OCI-LY7 (cell line): ENCODE data around the gene CPPED1. TPM values are rescaled to one million over a fixed set of nuclear protein-coding genes. Genes with fewer than 3 reads are reported as not detected.

Experiments used
- BruUV-seq: library from RNA; stranded (reverse); fragments of 400-500 nt; replicated peaks from 2 replicates; lab custom pipeline; 2021; lab: Mats Ljungman, UMichigan
- CTCF ChIA-PET: fragments of 300-600 bp; sonication (Branson Sonifier 250); formaldehyde crosslinking; loops from one replicate; lab custom pipeline; 2022; ENCODE audit warnings: antibody characterized with exemption; ENCODE audit not compliant: unreplicated experiment; lab: Charles Lee
- POLR2A ChIA-PET: fragments of 300-600 bp; sonication (Branson Sonifier 250); formaldehyde crosslinking; loops from one replicate; lab custom pipeline; 2022; ENCODE audit warnings: antibody characterized with exemption; lab: Charles Lee
- DNase-seq: peaks from one replicate; pipeline ENCODE4 v3.0.0-alpha.2; 2015; ENCODE audit warnings: low spot score
- H2AFZ ChIP-seq: fragments of 200-600 bp; sonication (generic), shearing (Covaris generic); 2 replicates; pipeline ENCODE4 v1.6.1; 2014; ENCODE audit warnings: mild to moderate bottlenecking, antibody characterized with exemption, low read length, moderate library complexity
- H3K27ac ChIP-seq: fragments of 200-600 bp; sonication (generic); 2 replicates; pipeline ENCODE4 v1.5.1; 2014; ENCODE audit warnings: mixed run types, low read depth, mild to moderate bottlenecking, moderate library complexity, low read length, inconsistent platforms; ENCODE audit not compliant: poor library complexity, severe bottlenecking
- H3K36me3 ChIP-seq: fragments of 200-600 bp; sonication (generic); 2 replicates; pipeline ENCODE4 v1.6.1; 2014; ENCODE audit warnings: mild to moderate bottlenecking, antibody characterized with exemption, low read length, moderate library complexity, mixed read lengths; ENCODE audit not compliant: insufficient read depth
- H3K4me1 ChIP-seq: fragments of 200-600 bp; sonication (generic); 2 replicates; pipeline ENCODE4 v1.5.1; 2014; ENCODE audit warnings: mild to moderate bottlenecking, low read length; ENCODE audit not compliant: insufficient read depth, poor library complexity, severe bottlenecking
- H3K4me2 ChIP-seq: fragments of 200-600 bp; sonication (generic); 2 replicates; pipeline ENCODE4 v1.6.1; 2014; ENCODE audit warnings: mild to moderate bottlenecking, low read length
- H3K4me3 ChIP-seq: fragments of 200-600 bp; sonication (generic); 2 replicates; pipeline ENCODE4 v1.5.1; 2014; ENCODE audit warnings: mild to moderate bottlenecking, low read depth, low read length; ENCODE audit not compliant: poor library complexity, severe bottlenecking
- H3K79me2 ChIP-seq: fragments of 200-600 bp; sonication (generic); 2 replicates; pipeline ENCODE4 v1.6.1; 2016; ENCODE audit warnings: low read depth, mild to moderate bottlenecking, low read length, moderate library complexity, mixed read lengths; ENCODE audit not compliant: insufficient read depth
- H3K9me2 ChIP-seq: fragments of 200-600 bp; sonication (generic); 2 replicates; pipeline ENCODE4 v1.6.1; 2016; ENCODE audit warnings: mild to moderate bottlenecking, low read length, mixed read lengths; ENCODE audit not compliant: insufficient read depth
- H3K9me3 ChIP-seq: fragments of 200-600 bp; sonication (generic); 2 replicates; pipeline ENCODE4 v1.6.1; 2014; ENCODE audit warnings: mild to moderate bottlenecking, mixed run types, low read length, mixed read lengths
- H4K20me1 ChIP-seq: fragments of 200-600 bp; sonication (generic); 2 replicates; pipeline ENCODE4 v1.6.1; 2014; ENCODE audit warnings: mild to moderate bottlenecking, antibody characterized with exemption, low read length, moderate library complexity, mixed read lengths; ENCODE audit not compliant: insufficient read depth
- CTCF ChIP-seq: fragments of 200-600 bp; sonication (generic); conservative IDR thresholded peaks from 2 replicates; pipeline ENCODE4 v1.5.1; 2014; ENCODE audit warnings: mild to moderate bottlenecking, antibody characterized with exemption, low read length, moderate library complexity, mixed read lengths
- EZH2phosphoT487 ChIP-seq: fragments of 200-600 bp; sonication (generic); IDR thresholded peaks from 2 replicates; pipeline ENCODE4 v1.6.1; 2018; ENCODE audit warnings: low read depth, borderline replicate concordance, mild to moderate bottlenecking, mixed run types, antibody characterized with exemption, low read length, moderate library complexity, mixed read lengths
- intact Hi-C: fragments of 100-400 bp; cut with micrococcal nuclease; formaldehyde crosslinking; loops from one replicate; pipeline ENCODE4 v1.10.0; 2022; ENCODE audit not compliant: unreplicated experiment
- total RNA-seq, 2 experiments: library from RNA; depleted of rRNA in 1 of 2; stranded (reverse); fragments of >200 nt in 1 of 2; shearing (Covaris generic) in 1 of 2; gene quantifications; 2 replicates each; pipeline ENCODE4 v1.2.3, GENCODE V29; 2014 to 2022

The CPPED1 gene
- total RNA-seq, 2 experiments from 2014 or later, result 8.6 to 14.2 TPM

GRCh38 chr16:12811441-12812383, 8.0 kb upstream of the CPPED1 start:
- Histone ChIP-seq H3K4me3 (no peak overlapping the region), H2AFZ (no peak overlapping the region), H3K36me3 (no peaks in the 10 kb centered on the region), H3K9me3 (no peaks in the 10 kb centered on the region), H3K27ac (no peak overlapping the region), H4K20me1 (no peaks in the 10 kb centered on the region), H3K9me2 (no peaks in the 10 kb centered on the region), H3K4me2 (no peak overlapping the region), H3K79me2 (no peaks in the 10 kb centered on the region), H3K4me1 (peaks cover 6% of the 10 kb centered on the region)
- intact Hi-C loops, result loop anchor here (10.0 kb wide), 1 partner anchor 187 kb away; no protein-coding TSS in a partner anchor
- DNase-seq, result no peak
- ChIA-PET CTCF (interaction anchor here (0.6 kb wide), 1 partner anchor 87 kb away, joined by 3 read pairs; no protein-coding TSS in a partner anchor), POLR2A (interaction anchor here (0.5 to 0.7 kb wide), 4 partner anchors 19 to 1031 kb away, joined by 3 to 5 read pairs (median 3); no protein-coding TSS in a partner anchor)
- BruUV-seq, result no TSS peak
- no peak for TF ChIP-seq CTCF
- TF ChIP-seq EZH2phosphoT487, result no peak

- H2AFZ ChIP-seq, result no peak overlapping the region
Measured at GRCh38 chr16:12805066-12805465, 1.4 kb upstream of the CPPED1 start.

More at GRCh38 chr16:12805066-12805465, 1.4 kb upstream of the CPPED1 start:
- ChIA-PET CTCF (no interaction called here), POLR2A (no interaction called here)
- peaks cover 23% of the 10 kb centered on the region; the same call in 1 of the 2 replicates for H3K79me2 ChIP-seq
- no peaks in the 10 kb centered on the region for H3K36me3 ChIP-seq
- no peak overlapping the region for H3K27ac ChIP-seq
- no peak overlapping the region for H3K4me3 ChIP-seq
- no peaks in the 10 kb centered on the region for H3K9me2 ChIP-seq
- no peak for DNase-seq
- H3K9me3 ChIP-seq, result no peaks in the 10 kb centered on the region
- intact Hi-C loops, result no loop called here
- no TSS peak for BruUV-seq
- no peak for TF ChIP-seq CTCF
- TF ChIP-seq EZH2phosphoT487, result no peak
- peaks cover 21% of the 10 kb centered on the region for H3K4me1 ChIP-seq
- no peaks in the 10 kb centered on the region for H4K20me1 ChIP-seq
- H3K4me2 ChIP-seq, result no peak overlapping the region
